Measurements from ENCODE around the gene GRIK3. TPM values are rescaled to one million over a fixed set of nuclear protein-coding genes. Genes with fewer than 3 reads are reported as not detected.

GRIK3 gene
- total RNA-seq, 4 donors from 2014 or later = under 0.01 to 0.16 TPM; not detected in 2

- no peak for TF ChIP-seq CTCF (IDR thresholded peaks at IDR 0.05; ENCODE audit: low read depth)
Measured at GRCh38 chr1:36996106-36996505, 38.2 kb downstream of the GRIK3 start.

- no peak for TF ChIP-seq CTCF (IDR thresholded peaks at IDR 0.05; ENCODE audit: low read depth)
Measured at GRCh38 chr1:36994868-36995267, 39.4 kb downstream of the GRIK3 start.

- TF ChIP-seq CTCF (IDR thresholded peaks at IDR 0.05; ENCODE audit: low read depth) = no peak
Measured at GRCh38 chr1:36994294-36994693, 40.0 kb downstream of the GRIK3 start.

GRCh38 chr1:36992139-36992943, 42.0 kb downstream of the GRIK3 start:
- TF ChIP-seq CTCF (IDR thresholded peaks at IDR 0.05; ENCODE audit: low read depth) = no peak

GRCh38 chr1:36991551-36991950, 42.8 kb downstream of the GRIK3 start:
- TF ChIP-seq CTCF (IDR thresholded peaks at IDR 0.05; ENCODE audit: low read depth) = no peak

GRCh38 chr1:36990928-36991327, 43.4 kb downstream of the GRIK3 start:
- TF ChIP-seq CTCF (IDR thresholded peaks at IDR 0.05; ENCODE audit: low read depth) = no peak

GRCh38 chr1:36989241-36989640, 45.1 kb downstream of the GRIK3 start:
- no peak for TF ChIP-seq CTCF (IDR thresholded peaks at IDR 0.05; ENCODE audit: low read depth)

Data from subcutaneous adipose tissue (tissue), 4 donors.